HepG2 (cell line): ENCODE data around the gene GSTM4. TPM values are rescaled to one million over a fixed set of nuclear protein-coding genes. Genes with fewer than 3 reads are reported as not detected.

Experiments used
- ATAC-seq: fragments of 200-7000 bp; cut with Tn5 transposase; 3 replicates; pipeline ENCODE4 v1.9.1; 2020; ENCODE audit warnings: mild to moderate bottlenecking, moderate library complexity
- BruUV-seq: library from RNA; stranded (reverse); fragments of 400-500 nt; replicated peaks from 2 replicates; lab custom pipeline; 2021; lab: Mats Ljungman, UMichigan
- CTCF ChIA-PET: fragments of 300-600 bp; formaldehyde crosslinking; extraction: SDS; loops from one replicate; lab custom pipeline; 2021; ENCODE audit warnings: low total read pairs, inconsistent platforms, low intra/inter-chr PET ratio; lab: Yijun Ruan, JAX
- POLR2A ChIA-PET: fragments of 350-600 bp; sonication (Branson Sonifier 250); formaldehyde crosslinking; loops from one replicate; lab custom pipeline; 2020; ENCODE audit warnings: antibody characterized with exemption, inconsistent platforms; lab: Yijun Ruan, JAX
- DNase-seq: peaks from one replicate; pipeline ENCODE4 v3.0.0-alpha.2; 2015; ENCODE audit warnings: low spot score
- FAIRE-seq: peaks from 3 replicates; lab custom pipeline; 2011; peaks lifted over from hg19 to GRCh38; lab: Jason Lieb, UNC
- H2AFZ ChIP-seq: one replicate; pipeline ENCODE4 v1.6.1; 2011; ENCODE audit warnings: low read length, inconsistent platforms
- H3K27ac ChIP-seq: fragments of 300-600 bp; 3 replicates; pipeline ENCODE4 v1.8.0; 2011; ENCODE audit warnings: mixed run types, mild to moderate bottlenecking, mixed read lengths, low read length, inconsistent platforms; ENCODE audit not compliant: insufficient read depth; ENCODE audit errors: extremely low read length
- H3K27me3 ChIP-seq, 2 experiments: fragments of 200-600 bp in 1 of 2; 2 replicates in 1 of 2; 3 replicates in 1 of 2; pipeline versions ENCODE4 v1.6.0 to v1.8.0; 2011; ENCODE audit warnings: low read length in 2 of 2, mild to moderate bottlenecking in 2 of 2, moderate library complexity in 2 of 2, inconsistent platforms in 1 of 2; ENCODE audit not compliant: insufficient read depth in 2 of 2, control insufficient read depth in 1 of 2
- H3K36me3 ChIP-seq, 2 experiments: fragments of 200-600 bp in 1 of 2; replicated peaks in 1 of 2; 2 replicates in 1 of 2; 3 replicates in 1 of 2; pipeline versions ENCODE4 v1.5.1 to v1.8.0; 2011; ENCODE audit warnings: low read length in 2 of 2, inconsistent platforms in 1 of 2; ENCODE audit not compliant: insufficient read depth in 2 of 2, control insufficient read depth in 1 of 2
- H3K4me1 ChIP-seq: 2 replicates; pipeline ENCODE4 v1.5.1; 2012; ENCODE audit warnings: low read length, inconsistent platforms; ENCODE audit not compliant: insufficient read depth
- H3K4me2 ChIP-seq: 2 replicates; pipeline ENCODE4 v1.6.0; 2011; ENCODE audit warnings: low read depth, low read length, inconsistent platforms
- H3K4me3 ChIP-seq, 3 experiments: fragments of 200-600 bp in 1 of 3; sonication (generic), shearing (Covaris generic) in 1 of 3; replicated peaks in 1 of 3; 2 replicates each; pipeline ENCODE4 v1.5.1; 2011 to 2016; ENCODE audit warnings: low read length in 3 of 3, inconsistent platforms in 2 of 3, low read depth in 2 of 3, mild to moderate bottlenecking in 2 of 3, control low read depth in 1 of 3, mixed read lengths in 1 of 3; ENCODE audit not compliant: insufficient read depth in 1 of 3
- H3K79me2 ChIP-seq: one replicate; pipeline ENCODE4 v1.6.1; 2011; ENCODE audit warnings: low read length, inconsistent platforms; ENCODE audit not compliant: insufficient read depth
- H3K9ac ChIP-seq: 2 replicates; pipeline ENCODE4 v1.6.0; 2011; ENCODE audit warnings: mild to moderate bottlenecking, low read depth, low read length, inconsistent platforms; ENCODE audit not compliant: insufficient read depth
- H3K9me3 ChIP-seq: 2 replicates; pipeline ENCODE4 v1.5.1; 2012; ENCODE audit warnings: mild to moderate bottlenecking, low read length
- H4K20me1 ChIP-seq: 2 replicates; pipeline ENCODE4 v1.6.0; 2011; ENCODE audit warnings: inconsistent platforms, mild to moderate bottlenecking, low read length, moderate library complexity; ENCODE audit not compliant: insufficient read depth
- AHR ChIP-seq: IDR thresholded peaks from 2 replicates; pipeline ENCODE4 v1.6.1; 2018; ENCODE audit warnings: missing genetic modification reagents, missing compliant biosample characterization
- BCL6 ChIP-seq: IDR thresholded peaks from 2 replicates; pipeline ENCODE4 v1.6.1; 2016; ENCODE audit warnings: missing genetic modification reagents, missing compliant biosample characterization
- HHEX ChIP-seq: IDR thresholded peaks from 2 replicates; pipeline ENCODE4 v1.6.1; 2016; ENCODE audit warnings: control low read depth
- HMGXB4 ChIP-seq, 2 experiments: sonication (generic) in 1 of 2; formaldehyde crosslinking in 1 of 2; IDR thresholded peaks; 2 replicates each; pipeline versions ENCODE4 v1.4.0 to v1.6.1; 2018 to 2020; ENCODE audit warnings: missing genetic modification reagents in 2 of 2, borderline replicate concordance in 1 of 2, low read depth in 1 of 2, mild to moderate bottlenecking in 1 of 2, missing biosample characterization in 1 of 2
- IKZF4 ChIP-seq: sonication (generic); formaldehyde crosslinking; IDR thresholded peaks from 2 replicates; pipeline ENCODE4 v1.5.1; 2020; ENCODE audit warnings: borderline replicate concordance, mild to moderate bottlenecking, low read depth, missing genetic modification reagents; ENCODE audit errors: not compliant biosample characterization
- NCOR1 ChIP-seq: fragments of 200-600 bp; sonication (generic); IDR thresholded peaks from 2 replicates; pipeline ENCODE4 v1.7.0; 2017; ENCODE audit warnings: antibody characterized with exemption, low read length, borderline replicate concordance
- ZFAT ChIP-seq: sonication (generic); formaldehyde crosslinking; conservative IDR thresholded peaks from 2 replicates; pipeline ENCODE4 v1.8.1; 2023; ENCODE audit warnings: missing genetic modification reagents, inconsistent platforms
- ZFP37 ChIP-seq: sonication (generic); formaldehyde crosslinking; IDR thresholded peaks from 2 replicates; pipeline ENCODE4 v1.4.0; 2020; ENCODE audit warnings: missing genetic modification reagents, borderline replicate concordance
- ZNF317 ChIP-seq: sonication (generic); formaldehyde crosslinking; IDR thresholded peaks from 2 replicates; pipeline ENCODE4 v1.5.0; 2020; ENCODE audit warnings: mild to moderate bottlenecking, missing genetic modification reagents
- ZNF333 ChIP-seq: sonication (generic); formaldehyde crosslinking; IDR thresholded peaks from 2 replicates; pipeline ENCODE4 v1.4.0; 2020; ENCODE audit warnings: mild to moderate bottlenecking, missing genetic modification reagents, borderline replicate concordance
- ZNF512B ChIP-seq: sonication (generic); formaldehyde crosslinking; IDR thresholded peaks from 2 replicates; pipeline ENCODE4 v1.5.1; 2020; ENCODE audit warnings: missing genetic modification reagents, mild to moderate bottlenecking, borderline replicate concordance
- ZNF670 ChIP-seq: sonication (generic); formaldehyde crosslinking; IDR thresholded peaks from 2 replicates; pipeline ENCODE4 v1.8.0; 2022; ENCODE audit warnings: mild to moderate bottlenecking, missing genetic modification reagents, borderline replicate concordance
- WGBS: methylation state at CpG from one replicate; pipeline ENCODE4 v1.1.6; 2017; ENCODE audit warnings: low lambda C conversion rate; 5-methylcytosine and 5-hydroxymethylcytosine counted together
- in situ Hi-C: cut with HindIII; loops from 2 replicates; pipeline ENCODE4 v1.10.0; 2017; ENCODE audit warnings: low pct_unique_long_range_greater_than_20kb; ENCODE audit not compliant: extremely low pct_ligation_motif_present
- intact Hi-C: fragments of 100-400 bp; cut with micrococcal nuclease; formaldehyde crosslinking; loops from one replicate; pipeline ENCODE4 v1.10.0; 2022; ENCODE audit not compliant: unreplicated experiment
- polyA plus RNA-seq, 8 experiments: library from polyadenylated mRNA; depleted of rRNA in 3 of 8; stranded (reverse) in 7 of 8; unstranded in 1 of 8; fragments of >200 nt; fragmentation: Illumina TruSeq in 4 of 8; extraction: Trizol in 4 of 8; gene quantifications; 2 replicates each; pipeline versions ENCODE4 v1.2.1 to v1.2.3, GENCODE V29; 2011 to 2016; ENCODE audit warnings: low read depth in 4 of 8, missing spikeins in 1 of 8, mixed read lengths in 1 of 8; ENCODE audit not compliant: insufficient read depth in 1 of 8
- total RNA-seq, 5 experiments: library from RNA; depleted of rRNA; stranded (reverse); fragments of >200 nt; fragmentation: Illumina TruSeq; extraction: Trizol; gene quantifications; 2 replicates each; pipeline ENCODE4 v1.2.3, GENCODE V29; 2016; ENCODE audit warnings: low read depth in 1 of 5
- TF ChIP-seq, protein P1 (sequence below): sonication (generic); formaldehyde crosslinking; IDR thresholded peaks from 2 replicates; pipeline ENCODE4 v1.9.0; 2021; ENCODE audit warnings: mild to moderate bottlenecking, missing genetic modification reagents

Gene GSTM4
- total and polyA plus RNA-seq, 2 of the 13 experiments (the other 11 are each of a cell fraction or from before 2014, with no cell fraction given), result 25.3 to 40.8 TPM

GRCh38 chr1:109654519-109654918 is 1.4 kb upstream of the GSTM4 start:
- WGBS, result 81% methylated on average over 12 of the region's 12 CpGs
- no peaks in the 10 kb centered on the region; a peak in 1 of 5 replicates for H3K36me3 ChIP-seq
- intact Hi-C loops (no loop called here), in situ Hi-C loops (no loop called here)
- H4K20me1 ChIP-seq, result no peaks in the 10 kb centered on the region
- no peak overlapping the region for H3K4me3 ChIP-seq
- H3K27ac ChIP-seq, result no peak overlapping the region
- H3K9ac ChIP-seq, result no peak overlapping the region
- DNase-seq, result no peak
- no peak overlapping the region for H2AFZ ChIP-seq
- no peak overlapping the region for H3K4me2 ChIP-seq
- TF ChIP-seq BCL6 (no peak), HMGXB4 (CRISPR knock-in tag; IDR thresholded peaks at IDR 0.05; ENCODE audit: borderline replicate concordance in 1 of 2, low read depth in 1 of 2) (no peak), ZNF333 (CRISPR knock-in tag) (no peak), HHEX (CRISPR knock-in tag) (no peak), AHR (CRISPR knock-in tag) (no peak), ZNF670 (CRISPR knock-in tag) (no peak), NCOR1 (no peak), IKZF4 (CRISPR knock-in tag) (no peak), ZFP37 (CRISPR knock-in tag) (no peak), ZNF512B (CRISPR knock-in tag) (no peak), ZNF317 (no peak), ZFAT (CRISPR knock-in tag) (no peak)
- TF ChIP-seq, protein P1, sequence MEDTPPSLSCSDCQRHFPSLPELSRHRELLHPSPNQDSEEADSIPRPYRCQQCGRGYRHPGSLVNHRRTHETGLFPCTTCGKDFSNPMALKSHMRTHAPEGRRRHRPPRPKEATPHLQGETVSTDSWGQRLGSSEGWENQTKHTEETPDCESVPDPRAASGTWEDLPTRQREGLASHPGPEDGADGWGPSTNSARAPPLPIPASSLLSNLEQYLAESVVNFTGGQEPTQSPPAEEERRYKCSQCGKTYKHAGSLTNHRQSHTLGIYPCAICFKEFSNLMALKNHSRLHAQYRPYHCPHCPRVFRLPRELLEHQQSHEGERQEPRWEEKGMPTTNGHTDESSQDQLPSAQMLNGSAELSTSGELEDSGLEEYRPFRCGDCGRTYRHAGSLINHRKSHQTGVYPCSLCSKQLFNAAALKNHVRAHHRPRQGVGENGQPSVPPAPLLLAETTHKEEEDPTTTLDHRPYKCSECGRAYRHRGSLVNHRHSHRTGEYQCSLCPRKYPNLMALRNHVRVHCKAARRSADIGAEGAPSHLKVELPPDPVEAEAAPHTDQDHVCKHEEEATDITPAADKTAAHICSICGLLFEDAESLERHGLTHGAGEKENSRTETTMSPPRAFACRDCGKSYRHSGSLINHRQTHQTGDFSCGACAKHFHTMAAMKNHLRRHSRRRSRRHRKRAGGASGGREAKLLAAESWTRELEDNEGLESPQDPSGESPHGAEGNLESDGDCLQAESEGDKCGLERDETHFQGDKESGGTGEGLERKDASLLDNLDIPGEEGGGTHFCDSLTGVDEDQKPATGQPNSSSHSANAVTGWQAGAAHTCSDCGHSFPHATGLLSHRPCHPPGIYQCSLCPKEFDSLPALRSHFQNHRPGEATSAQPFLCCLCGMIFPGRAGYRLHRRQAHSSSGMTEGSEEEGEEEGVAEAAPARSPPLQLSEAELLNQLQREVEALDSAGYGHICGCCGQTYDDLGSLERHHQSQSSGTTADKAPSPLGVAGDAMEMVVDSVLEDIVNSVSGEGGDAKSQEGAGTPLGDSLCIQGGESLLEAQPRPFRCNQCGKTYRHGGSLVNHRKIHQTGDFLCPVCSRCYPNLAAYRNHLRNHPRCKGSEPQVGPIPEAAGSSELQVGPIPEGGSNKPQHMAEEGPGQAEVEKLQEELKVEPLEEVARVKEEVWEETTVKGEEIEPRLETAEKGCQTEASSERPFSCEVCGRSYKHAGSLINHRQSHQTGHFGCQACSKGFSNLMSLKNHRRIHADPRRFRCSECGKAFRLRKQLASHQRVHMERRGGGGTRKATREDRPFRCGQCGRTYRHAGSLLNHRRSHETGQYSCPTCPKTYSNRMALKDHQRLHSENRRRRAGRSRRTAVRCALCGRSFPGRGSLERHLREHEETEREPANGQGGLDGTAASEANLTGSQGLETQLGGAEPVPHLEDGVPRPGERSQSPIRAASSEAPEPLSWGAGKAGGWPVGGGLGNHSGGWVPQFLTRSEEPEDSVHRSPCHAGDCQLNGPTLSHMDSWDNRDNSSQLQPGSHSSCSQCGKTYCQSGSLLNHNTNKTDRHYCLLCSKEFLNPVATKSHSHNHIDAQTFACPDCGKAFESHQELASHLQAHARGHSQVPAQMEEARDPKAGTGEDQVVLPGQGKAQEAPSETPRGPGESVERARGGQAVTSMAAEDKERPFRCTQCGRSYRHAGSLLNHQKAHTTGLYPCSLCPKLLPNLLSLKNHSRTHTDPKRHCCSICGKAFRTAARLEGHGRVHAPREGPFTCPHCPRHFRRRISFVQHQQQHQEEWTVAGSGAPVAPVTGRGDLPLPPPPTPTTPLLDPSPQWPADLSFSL (CRISPR knock-in tag), result no peak
- POLR2A ChIA-PET, result interaction anchor here (2.2 kb wide), 1 partner anchor 14 kb away, joined by 12 read pairs; no protein-coding TSS in a partner anchor
- BruUV-seq, result no TSS peak
- H3K27me3 ChIP-seq, result 0 out of 5 replicates have a peak, but pooled peaks cover 0 to 4% of the 10 kb centered on the region in 2 experiments
- CTCF ChIA-PET, result no interaction called here
- H3K79me2 ChIP-seq, result no peaks in the 10 kb centered on the region
- no peak for FAIRE-seq
- H3K4me1 ChIP-seq, result peaks cover 27% of the 10 kb centered on the region
- H3K9me3 ChIP-seq, result no peaks in the 10 kb centered on the region
- ATAC-seq, result no peak
